Naive thymus-derived CD4-positive, alpha-beta T cell (primary cell): ENCODE data around the gene KAZN. TPM values are rescaled to one million over a fixed set of nuclear protein-coding genes. Genes with fewer than 3 reads are reported as not detected.

Experiments
- ATAC-seq: fragments of 150-1000 bp; cut with Tn5 transposase; 2 replicates; pipeline ENCODE4 v1.10.0; 2021; ENCODE audit warnings: mild to moderate bottlenecking, moderate library complexity
- CTCF ChIA-PET: fragments of 350-600 bp; sonication (Branson Sonifier 250); formaldehyde crosslinking; loops from one replicate; lab custom pipeline; 2021; ENCODE audit warnings: antibody characterized with exemption; lab: Charles Lee
- POLR2A ChIA-PET: fragments of 350-600 bp; sonication (Branson Sonifier 250); formaldehyde crosslinking; loops from one replicate; lab custom pipeline; 2021; ENCODE audit warnings: antibody characterized with exemption, inconsistent platforms; lab: Charles Lee
- DNase-seq, 9 donors: peaks; one replicate each; pipeline versions ENCODE4 v3.0.0 to v3.0.0-alpha.2; 2020 to 2022; ENCODE audit warnings: mixed read lengths in 1 of 9
- H3K27ac ChIP-seq: one replicate; pipeline ENCODE4 v1.7.0; 2013; ENCODE audit warnings: mild to moderate bottlenecking, low read depth, low read length, moderate library complexity
- H3K27me3 ChIP-seq, 2 donors: one replicate each; pipeline ENCODE4 v1.7.0; 2013; ENCODE audit warnings: low read length in 2 of 2, mild to moderate bottlenecking in 2 of 2, moderate library complexity in 2 of 2; ENCODE audit not compliant: control insufficient read depth in 2 of 2, insufficient read depth in 2 of 2
- H3K36me3 ChIP-seq, 3 experiments: 1 replicate in 2 of 3; 2 replicates in 1 of 3; pipeline ENCODE4 v1.7.0; 2013; ENCODE audit warnings: low read length in 3 of 3, mild to moderate bottlenecking in 3 of 3, moderate library complexity in 1 of 3; ENCODE audit not compliant: insufficient read depth in 3 of 3, control insufficient read depth in 2 of 3
- H3K4me1 ChIP-seq, 2 donors: one replicate each; pipeline ENCODE4 v1.7.0; 2013; ENCODE audit warnings: low read length in 2 of 2, mild to moderate bottlenecking in 2 of 2, moderate library complexity in 1 of 2; ENCODE audit not compliant: control insufficient read depth in 2 of 2, insufficient read depth in 2 of 2
- H3K4me3 ChIP-seq: 2 replicates; pipeline ENCODE4 v1.7.0; 2013; ENCODE audit warnings: mild to moderate bottlenecking, low read length
- H3K9me3 ChIP-seq, 3 experiments: 1 replicate in 2 of 3; 2 replicates in 1 of 3; pipeline ENCODE4 v1.7.0; 2013; ENCODE audit warnings: low read length in 3 of 3; ENCODE audit not compliant: control insufficient read depth in 2 of 3
- H3K27ac Mint-ChIP-seq, 9 donors: one replicate each; pipeline ENCODE4 v1.8.0; 2020 to 2022; ENCODE audit warnings: mixed read lengths in 9 of 9, mild to moderate bottlenecking in 8 of 9, moderate library complexity in 5 of 9, inconsistent platforms in 2 of 9
- H3K27me3 Mint-ChIP-seq, 5 donors: one replicate each; pipeline ENCODE4 v1.8.0; 2021 to 2022; ENCODE audit warnings: mixed read lengths in 5 of 5, mild to moderate bottlenecking in 1 of 5
- H3K36me3 Mint-ChIP-seq, 5 donors: one replicate each; pipeline ENCODE4 v1.8.0; 2020 to 2022; ENCODE audit warnings: mixed read lengths in 5 of 5, mild to moderate bottlenecking in 3 of 5, inconsistent platforms in 1 of 5
- H3K4me1 Mint-ChIP-seq, 7 donors: one replicate each; pipeline ENCODE4 v1.8.0; 2020 to 2022; ENCODE audit warnings: mixed read lengths in 7 of 7, mild to moderate bottlenecking in 3 of 7, inconsistent platforms in 1 of 7
- H3K4me3 Mint-ChIP-seq, 10 donors: one replicate each; pipeline ENCODE4 v1.8.0; 2020 to 2022; ENCODE audit warnings: mild to moderate bottlenecking in 10 of 10, mixed read lengths in 10 of 10, moderate library complexity in 6 of 10, inconsistent platforms in 2 of 10
- H3K9me3 Mint-ChIP-seq, 11 donors: one replicate each; pipeline ENCODE4 v1.8.0; 2020 to 2022; ENCODE audit warnings: mixed read lengths in 11 of 11, mild to moderate bottlenecking in 4 of 11, inconsistent platforms in 1 of 11, moderate library complexity in 1 of 11
- intact Hi-C, 2 donors: fragments of 100-400 bp; cut with micrococcal nuclease; formaldehyde crosslinking; loops; one replicate each; pipeline ENCODE4 v1.15.1; 2023
- polyA plus RNA-seq, 2 donors: library from polyadenylated mRNA; unstranded; fragments of 300-500 nt; fragmentation: Illumina TruSeq; gene quantifications; one replicate each; pipeline ENCODE4 v1.2.3, GENCODE V29; 2021
- total RNA-seq, 6 experiments: library from RNA in 5 of 6; stranded (reverse) in 5 of 6; gene quantifications; 1 replicate in 5 of 6; 2 replicates in 1 of 6; pipeline ENCODE4 v1.2.3 and lab custom pipeline; 2021 to 2026

The KAZN gene
- total and polyA plus RNA-seq, 7 experiments from 2014 or later, result 0.08 to 0.87 (median 0.30) TPM

GRCh38 chr1:14713077-14713476 is 114.6 kb downstream of the KAZN start:
- ATAC-seq (no peak), DNase-seq (no peak)
- no peaks in the 10 kb centered on the region for H3K36me3 ChIP-seq
- Mint-ChIP-seq H3K4me3 (no peak overlapping the region), H3K9me3 (peaks cover 0 to 25% (median 8%) of the 10 kb centered on the region in 11 donors), H3K27ac (no peak overlapping the region), H3K27me3 (peaks cover 0 to 11% (median 0%) of the 10 kb centered on the region in 5 donors), H3K4me1 (no peaks in the 10 kb centered on the region), H3K36me3 (peaks cover 0 to 3% (median 0%) of the 10 kb centered on the region in 5 donors)
- ChIA-PET CTCF (no interaction called here), POLR2A (interaction anchor here (0.6 kb wide), 1 partner anchor 1309 kb away, joined by 3 read pairs; no protein-coding TSS in a partner anchor)
- no peak overlapping the region for H3K4me3 ChIP-seq
- H3K27ac ChIP-seq, result no peak overlapping the region
- intact Hi-C loops, result no loop called here
- no peaks in the 10 kb centered on the region for H3K4me1 ChIP-seq
- no peaks in the 10 kb centered on the region for H3K27me3 ChIP-seq
- H3K9me3 ChIP-seq, result peaks cover 0 to 3% (median 0%) of the 10 kb centered on the region in 3 experiments

- ATAC-seq (no peak), DNase-seq (no peak)
- no peaks in the 10 kb centered on the region for H3K36me3 ChIP-seq
- no peaks in the 10 kb centered on the region for H3K4me1 Mint-ChIP-seq
- H3K4me3 ChIP-seq, result no peak overlapping the region
- H3K9me3 Mint-ChIP-seq, result peaks cover 0 to 10% (median 3%) of the 10 kb centered on the region in 11 donors
- H3K27me3 Mint-ChIP-seq, result peaks cover 0 to 10% (median 8%) of the 10 kb centered on the region in 5 donors
- ChIA-PET POLR2A (no interaction called here), CTCF (no interaction called here)
- intact Hi-C loops, result no loop called here
- no peaks in the 10 kb centered on the region for H3K9me3 ChIP-seq
- no peaks in the 10 kb centered on the region for H3K36me3 Mint-ChIP-seq
- H3K4me3 Mint-ChIP-seq, result no peak overlapping the region
- no peak overlapping the region for H3K27ac ChIP-seq
- H3K4me1 ChIP-seq, result no peaks in the 10 kb centered on the region
- H3K27me3 ChIP-seq, result no peaks in the 10 kb centered on the region
- H3K27ac Mint-ChIP-seq, result no peak overlapping the region
Observed at GRCh38 chr1:14715266-14715665, 116.8 kb downstream of the KAZN start.

DNA sequence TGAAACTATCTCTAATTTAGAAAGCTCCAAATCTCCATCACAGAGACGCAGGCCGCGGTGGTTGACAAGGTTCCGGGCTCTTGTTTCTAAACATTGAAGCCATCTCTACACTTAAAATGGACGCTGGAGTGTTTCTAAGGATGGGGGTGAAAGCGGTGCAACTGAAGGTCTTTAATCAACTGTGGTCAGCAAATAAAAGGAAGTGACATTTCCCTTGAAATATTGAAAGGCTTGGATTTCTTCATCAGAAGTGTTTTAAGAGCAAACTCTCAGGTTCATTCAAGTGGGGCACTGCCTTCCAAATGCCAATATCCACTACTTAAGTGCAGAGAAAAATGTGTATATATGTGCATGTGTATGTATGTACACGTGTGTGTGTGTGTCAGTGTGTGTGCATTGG is 117.3 kb downstream of the KAZN start:
- Histone ChIP-seq H3K27me3 (no peaks in the 10 kb centered on the region), H3K4me1 (no peaks in the 10 kb centered on the region), H3K9me3 (no peaks in the 10 kb centered on the region), H3K36me3 (no peaks in the 10 kb centered on the region), H3K4me3 (no peak overlapping the region), H3K27ac (no peak overlapping the region)
- Mint-ChIP-seq H3K4me1 (no peaks in the 10 kb centered on the region), H3K27me3 (peaks cover 0 to 10% (median 6%) of the 10 kb centered on the region in 5 donors), H3K4me3 (no peak overlapping the region), H3K27ac (no peak overlapping the region), H3K36me3 (no peaks in the 10 kb centered on the region), H3K9me3 (peaks cover 0 to 9% (median 5%) of the 10 kb centered on the region in 11 donors)
- intact Hi-C loops, result no loop called here
- CTCF ChIA-PET, result no interaction called here
- POLR2A ChIA-PET, result no interaction called here
- DNase-seq, result no peak
- no peak for ATAC-seq

GRCh38 chr1:14716474-14716873 is 118.0 kb downstream of the KAZN start:
- Mint-ChIP-seq H3K36me3 (no peaks in the 10 kb centered on the region), H3K4me1 (no peaks in the 10 kb centered on the region), H3K4me3 (no peak overlapping the region), H3K27ac (no peak overlapping the region), H3K9me3 (peaks cover 0 to 15% (median 4%) of the 10 kb centered on the region in 11 donors), H3K27me3 (peaks cover 0 to 10% (median 6%) of the 10 kb centered on the region in 5 donors)
- H3K36me3 ChIP-seq, result no peaks in the 10 kb centered on the region
- no peak overlapping the region for H3K4me3 ChIP-seq
- CTCF ChIA-PET, result no interaction called here
- no peak for ATAC-seq
- intact Hi-C loops, result no loop called here
- H3K27ac ChIP-seq, result no peak overlapping the region
- no peaks in the 10 kb centered on the region for H3K9me3 ChIP-seq
- H3K4me1 ChIP-seq, result no peaks in the 10 kb centered on the region
- DNase-seq, result no peak
- POLR2A ChIA-PET, result no interaction called here
- H3K27me3 ChIP-seq, result no peaks in the 10 kb centered on the region

DNA sequence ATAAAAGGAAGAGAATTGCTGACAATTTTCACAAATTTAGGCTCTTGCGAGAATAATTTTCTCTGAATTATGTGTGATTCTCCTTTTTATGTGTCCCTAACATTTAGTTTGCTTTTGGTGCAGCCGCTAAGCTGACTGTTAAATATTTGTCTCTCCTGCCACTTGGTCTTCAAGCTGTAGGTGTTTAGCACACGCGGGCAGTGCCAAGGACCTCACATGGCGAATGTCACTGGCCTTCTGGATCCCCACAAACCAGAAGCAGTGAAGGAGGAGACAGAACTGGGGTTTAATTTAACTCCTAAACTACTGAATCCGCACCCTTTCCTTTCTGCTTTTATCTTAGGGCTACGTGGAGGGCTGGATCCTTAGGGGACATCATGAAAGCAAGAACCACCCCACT is 120.0 kb downstream of the KAZN start:
- POLR2A ChIA-PET, result no interaction called here
- intact Hi-C loops, result no loop called here
- no peaks in the 10 kb centered on the region for H3K4me1 Mint-ChIP-seq

GRCh38 chr1:14723401-14723800 is 124.9 kb downstream of the KAZN start:
- no peaks in the 10 kb centered on the region for H3K36me3 ChIP-seq
- CTCF ChIA-PET, result no interaction called here
- peaks cover 0 to 2% (median 0%) of the 10 kb centered on the region in 7 donors for H3K4me1 Mint-ChIP-seq

More for the DNA sequence above, 120.0 kb downstream of the KAZN start:
- Mint-ChIP-seq H3K4me3 (no peak overlapping the region), H3K27me3 (peaks cover 0 to 14% (median 10%) of the 10 kb centered on the region in 5 donors), H3K9me3 (peaks cover 0 to 15% (median 4%) of the 10 kb centered on the region in 11 donors), H3K36me3 (no peaks in the 10 kb centered on the region), H3K27ac (no peak overlapping the region)
- DNase-seq, result no peak
- H3K4me1 ChIP-seq, result no peaks in the 10 kb centered on the region
- H3K9me3 ChIP-seq, result no peaks in the 10 kb centered on the region
- H3K36me3 ChIP-seq, result no peaks in the 10 kb centered on the region
- ATAC-seq, result no peak
- H3K27me3 ChIP-seq, result no peaks in the 10 kb centered on the region
- H3K4me3 ChIP-seq, result no peak overlapping the region
- H3K27ac ChIP-seq, result no peak overlapping the region
- CTCF ChIA-PET, result no interaction called here

GRCh38 chr1:14724246-14724645 is 125.8 kb downstream of the KAZN start:
- Mint-ChIP-seq H3K27me3 (peaks cover 0 to 22% (median 17%) of the 10 kb centered on the region in 5 donors), H3K4me1 (peaks cover 0 to 2% (median 0%) of the 10 kb centered on the region in 7 donors), H3K4me3 (no peak overlapping the region), H3K27ac (no peak overlapping the region), H3K36me3 (no peaks in the 10 kb centered on the region), H3K9me3 (peaks cover 0 to 13% (median 2%) of the 10 kb centered on the region in 11 donors)
- no peak for DNase-seq
- ATAC-seq, result no peak
- H3K27me3 ChIP-seq, result no peaks in the 10 kb centered on the region
- intact Hi-C loops, result no loop called here
- ChIA-PET CTCF (interaction anchor here (0.7 kb wide), 1 partner anchor 16 kb away, joined by 3 read pairs; no protein-coding TSS in a partner anchor), POLR2A (no interaction called here)
- no peak overlapping the region for H3K27ac ChIP-seq
- H3K36me3 ChIP-seq, result no peaks in the 10 kb centered on the region
- H3K4me1 ChIP-seq, result no peaks in the 10 kb centered on the region
- no peaks in the 10 kb centered on the region for H3K9me3 ChIP-seq
- H3K4me3 ChIP-seq, result no peak overlapping the region

More at GRCh38 chr1:14723401-14723800, 124.9 kb downstream of the KAZN start:
- no peak overlapping the region for H3K4me3 Mint-ChIP-seq
- DNase-seq (no peak), ATAC-seq (no peak)
- H3K36me3 Mint-ChIP-seq, result no peaks in the 10 kb centered on the region
- Histone ChIP-seq H3K4me3 (no peak overlapping the region), H3K4me1 (no peaks in the 10 kb centered on the region), H3K27me3 (no peaks in the 10 kb centered on the region), H3K9me3 (no peaks in the 10 kb centered on the region), H3K27ac (no peak overlapping the region)
- peaks cover 0 to 15% (median 4%) of the 10 kb centered on the region in 11 donors for H3K9me3 Mint-ChIP-seq
- H3K27me3 Mint-ChIP-seq, result peaks cover 0 to 19% (median 14%) of the 10 kb centered on the region in 5 donors
- intact Hi-C loops, result no loop called here
- no peak overlapping the region for H3K27ac Mint-ChIP-seq
- POLR2A ChIA-PET, result no interaction called here
